HEK293T (cell line): ENCODE measurements around the gene SUB1.

ENCODE experiments used
- BHLHE40 ChIP-seq: fragments of 450-650 bp; IDR thresholded peaks from 2 replicates; pipeline ENCODE4 v1.6.1; 2016; ENCODE audit warnings: mild to moderate bottlenecking, moderate library complexity, borderline replicate concordance
- CTBP1 ChIP-seq: fragments of 450-650 bp; IDR thresholded peaks from 2 replicates; pipeline ENCODE4 v1.6.1; 2016; ENCODE audit warnings: borderline replicate concordance
- ELF4 ChIP-seq: fragments of 450-650 bp; IDR thresholded peaks from 2 replicates; pipeline ENCODE4 v1.6.1; 2017; ENCODE audit warnings: antibody characterized with exemption
- FOXM1 ChIP-seq: fragments of 450-650 bp; IDR thresholded peaks from 2 replicates; pipeline ENCODE4 v1.6.1; 2017; ENCODE audit warnings: mild to moderate bottlenecking, borderline replicate concordance
- L3MBTL2 ChIP-seq: fragments of 450-650 bp; conservative IDR thresholded peaks from 2 replicates; pipeline ENCODE4 v1.6.1; 2016; ENCODE audit warnings: mild to moderate bottlenecking
- NFRKB ChIP-seq: fragments of 450-650 bp; IDR thresholded peaks from 2 replicates; pipeline ENCODE4 v1.6.1; 2016; ENCODE audit warnings: mild to moderate bottlenecking, moderate library complexity
- SP1 ChIP-seq: fragments of 450-650 bp; IDR thresholded peaks from 2 replicates; pipeline ENCODE4 v1.6.1; 2017
- TARDBP ChIP-seq: fragments of 450-650 bp; IDR thresholded peaks from 2 replicates; pipeline ENCODE4 v1.6.1; 2016
- ZNF384 ChIP-seq: fragments of 450-650 bp; IDR thresholded peaks from 2 replicates; pipeline ENCODE4 v1.6.1; 2016

DNA sequence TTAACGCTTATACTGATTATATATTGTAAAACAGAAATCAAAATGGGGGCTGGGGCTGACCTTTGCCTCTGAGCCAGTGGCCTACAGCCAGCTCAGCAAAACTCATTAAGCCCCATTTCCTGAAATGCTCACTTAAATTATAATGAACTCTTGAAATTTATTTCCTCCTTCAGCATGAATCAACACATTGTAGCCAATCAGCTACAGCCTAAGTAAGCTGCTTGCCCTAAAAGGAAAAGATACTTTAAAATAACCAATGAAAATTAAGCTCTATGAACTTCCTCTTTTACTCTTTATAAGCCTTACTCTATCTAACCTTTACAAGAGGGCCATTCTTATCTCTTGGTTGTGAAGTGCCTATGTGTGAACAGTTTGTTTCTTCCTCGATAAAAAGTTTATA is 33.5 kb upstream of the SUB1 start:
- TF ChIP-seq NFRKB = no peak
- no peak for TF ChIP-seq TARDBP
- no peak for TF ChIP-seq ELF4
- TF ChIP-seq FOXM1 = no peak
- TF ChIP-seq L3MBTL2 = no peak
- no peak for TF ChIP-seq SP1
- no peak for TF ChIP-seq CTBP1
- TF ChIP-seq BHLHE40 = no peak
- no peak for TF ChIP-seq ZNF384
